Activated naive CD8-positive, alpha-beta T cell treated with anti-CD3 and anti-CD28 coated beads, Interleukin-2, amount 50 U/mL, for 16 hours (primary cell): ENCODE results near the gene TOE1.
A peak's percentile ranks its signal among the peaks of the same experiment; 100 is the strongest.

Source experiments
- DNase-seq: peaks from one replicate; pipeline ENCODE4 v3.0.0-alpha.2; 2020; ENCODE audit warnings: low read depth, low spot score

The TOE1 gene

DNA sequence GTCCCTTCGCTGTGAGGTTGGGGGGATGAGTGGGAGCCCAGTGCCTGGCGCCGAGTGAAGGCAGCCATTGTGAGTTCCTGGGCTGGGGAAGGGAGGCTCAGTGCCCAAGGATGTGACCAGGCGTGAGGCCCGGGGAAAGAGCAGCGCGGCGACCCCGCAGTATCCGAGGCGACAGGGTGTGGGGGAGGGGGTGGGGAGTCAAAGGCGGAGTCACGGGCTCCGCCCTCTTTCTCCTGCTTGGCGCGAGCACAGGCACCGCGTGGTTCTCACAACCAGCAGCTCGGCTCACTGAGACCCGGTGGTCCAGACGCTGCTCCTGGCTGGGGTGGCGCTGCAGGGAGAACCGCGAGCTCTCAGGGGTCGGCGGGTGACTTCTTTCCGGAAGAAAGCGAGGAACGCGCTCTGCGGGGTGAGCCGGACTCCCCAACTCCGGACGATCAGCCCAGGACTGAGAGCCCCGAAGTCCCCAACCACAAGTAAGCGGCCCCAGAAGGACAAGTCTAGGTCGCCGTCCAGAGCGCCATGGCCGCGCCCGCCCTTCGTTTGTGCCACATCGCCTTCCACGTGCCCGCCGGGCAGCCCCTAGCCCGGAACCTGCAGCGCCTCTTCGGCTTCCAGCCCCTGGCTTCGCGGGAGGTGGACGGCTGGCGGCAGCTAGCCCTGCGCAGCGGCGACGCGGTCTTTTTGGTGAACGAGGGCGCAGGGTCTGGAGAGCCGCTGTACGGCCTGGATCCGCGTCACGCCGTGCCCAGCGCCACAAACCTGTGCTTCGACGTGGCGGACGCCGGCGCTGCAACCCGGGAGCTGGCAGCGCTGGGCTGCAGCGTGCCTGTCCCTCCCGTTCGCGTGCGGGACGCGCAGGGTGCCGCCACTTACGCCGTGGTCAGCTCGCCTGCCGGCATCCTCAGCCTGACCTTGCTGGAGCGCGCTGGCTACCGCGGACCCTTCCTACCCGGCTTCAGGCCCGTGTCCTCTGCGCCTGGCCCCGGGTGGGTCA lies 13.0 kb upstream of the TOE1 start, which contains the start of gene HPDL:
Gene HPDL, plus strand, starts transcription at position 269 of the 997 bp plus-strand sequence. Its CDS starts 254 bp downstream, at position 523.
- DNase-seq: peak; percentile 59

DNA sequence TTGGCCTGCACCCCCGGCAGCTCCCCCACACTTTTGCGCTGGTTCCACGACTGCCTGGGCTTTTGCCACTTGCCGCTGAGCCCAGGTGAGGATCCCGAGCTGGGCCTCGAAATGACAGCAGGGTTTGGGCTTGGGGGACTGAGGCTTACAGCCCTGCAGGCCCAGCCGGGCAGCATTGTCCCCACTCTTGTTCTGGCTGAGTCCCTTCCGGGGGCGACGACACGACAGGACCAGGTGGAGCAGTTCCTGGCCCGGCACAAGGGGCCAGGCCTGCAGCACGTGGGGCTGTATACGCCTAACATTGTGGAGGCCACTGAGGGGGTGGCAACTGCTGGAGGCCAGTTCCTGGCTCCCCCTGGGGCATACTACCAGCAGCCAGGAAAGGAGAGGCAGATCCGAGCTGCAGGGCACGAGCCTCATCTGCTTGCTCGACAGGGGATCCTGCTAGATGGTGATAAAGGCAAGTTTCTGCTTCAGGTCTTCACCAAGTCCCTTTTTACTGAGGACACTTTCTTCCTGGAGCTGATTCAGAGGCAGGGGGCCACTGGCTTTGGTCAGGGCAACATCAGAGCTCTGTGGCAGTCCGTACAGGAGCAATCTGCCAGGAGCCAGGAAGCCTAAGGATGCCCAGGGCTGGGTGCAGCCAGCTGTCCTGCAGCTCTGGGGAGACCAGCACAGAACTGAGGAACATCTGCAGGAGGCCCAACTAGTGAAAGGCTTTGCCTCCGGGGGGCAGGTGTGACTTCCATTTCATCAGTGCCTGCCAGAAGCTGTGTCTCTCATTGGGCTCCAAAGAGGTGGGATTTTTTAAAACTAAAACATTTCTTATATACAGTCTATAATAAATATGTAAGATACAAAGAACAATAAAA lies 12.1 kb upstream of the TOE1 start:
- no peak for DNase-seq

DNA sequence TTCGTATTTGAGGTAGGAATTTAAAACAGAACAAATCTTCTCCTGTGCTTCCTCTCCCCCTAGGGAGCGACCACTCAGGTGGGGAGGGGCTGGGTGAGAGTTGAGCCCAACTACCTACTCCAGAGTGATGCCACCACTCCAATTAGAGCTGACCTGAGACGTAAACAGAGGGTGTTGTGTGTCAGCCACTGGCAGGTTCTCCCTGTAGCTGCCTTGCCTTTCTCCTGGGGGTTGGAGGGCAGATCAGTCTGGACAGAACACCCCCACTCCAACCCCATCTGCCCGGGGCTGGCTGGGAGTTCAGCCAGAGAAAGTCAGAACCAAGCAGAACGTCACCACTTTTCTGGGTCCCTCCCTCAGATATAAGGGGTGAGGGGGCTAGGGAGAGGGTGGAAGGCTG lies 11.3 kb upstream of the TOE1 start:
- no peak for DNase-seq

DNA sequence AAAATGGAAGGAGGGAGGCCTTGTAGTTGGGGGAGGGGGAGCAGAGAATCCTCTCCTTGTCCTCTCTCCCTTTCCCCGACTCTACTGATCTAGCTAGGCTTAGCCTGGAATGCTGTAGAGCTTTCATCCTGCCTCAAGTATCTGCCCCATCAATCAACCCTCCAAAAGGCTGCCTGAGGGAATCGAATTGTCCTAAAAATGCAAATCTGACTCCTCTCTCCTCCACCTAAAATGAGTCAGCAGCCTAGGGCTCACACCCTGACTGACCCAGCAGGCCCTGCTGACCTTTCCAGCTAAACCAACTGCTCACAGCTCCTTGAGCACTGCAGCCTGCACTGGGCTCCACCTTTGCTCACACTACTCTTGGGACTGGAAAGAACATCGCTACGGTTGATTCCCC lies 10.5 kb upstream of the TOE1 start:
- no peak for DNase-seq

DNA sequence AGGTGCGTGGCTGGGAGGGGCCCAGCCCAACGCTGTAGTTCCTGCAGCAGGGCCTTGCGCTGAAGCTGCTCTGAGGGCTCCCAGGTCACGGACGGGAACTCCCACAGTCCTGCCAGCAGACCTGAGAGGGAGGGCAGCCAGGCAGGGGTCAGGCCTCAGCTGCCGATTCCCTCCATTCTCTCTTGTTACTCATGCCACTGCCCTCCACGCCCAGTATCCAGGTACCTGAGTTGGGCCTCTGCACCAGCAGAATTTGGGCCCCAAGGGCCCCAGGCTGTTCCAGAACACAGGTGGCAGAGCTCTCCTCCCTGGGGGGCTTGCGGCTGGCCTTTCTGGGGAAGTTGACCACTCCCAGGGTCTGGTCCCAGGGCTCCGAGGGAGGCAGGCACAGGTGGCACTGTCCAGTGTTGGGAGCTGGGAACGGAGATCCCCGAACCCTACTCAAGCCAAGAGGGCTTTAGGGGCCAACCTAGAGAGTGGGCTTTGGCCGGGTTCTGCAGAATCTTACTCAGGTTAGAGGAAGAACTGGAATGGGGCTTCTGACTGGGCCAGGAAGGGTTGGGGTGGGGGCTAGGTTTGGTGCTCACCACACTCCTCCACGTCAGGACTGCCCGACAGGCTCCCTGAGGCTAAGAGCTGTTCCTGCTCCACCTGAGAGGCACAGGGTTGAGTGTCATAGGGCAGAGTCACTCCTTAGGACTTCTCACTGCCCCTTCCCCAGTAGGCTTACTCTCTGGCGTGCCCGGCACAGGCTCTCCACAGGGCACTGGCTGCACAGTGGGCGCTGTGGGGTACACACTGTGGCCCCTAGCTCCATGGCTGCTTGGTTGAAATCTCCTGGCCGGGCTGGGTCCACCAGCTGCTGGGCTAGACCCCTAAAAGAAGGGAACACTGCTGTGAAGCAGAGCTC lies 8.3 kb upstream of the TOE1 start:
- DNase-seq: no peak

DNA sequence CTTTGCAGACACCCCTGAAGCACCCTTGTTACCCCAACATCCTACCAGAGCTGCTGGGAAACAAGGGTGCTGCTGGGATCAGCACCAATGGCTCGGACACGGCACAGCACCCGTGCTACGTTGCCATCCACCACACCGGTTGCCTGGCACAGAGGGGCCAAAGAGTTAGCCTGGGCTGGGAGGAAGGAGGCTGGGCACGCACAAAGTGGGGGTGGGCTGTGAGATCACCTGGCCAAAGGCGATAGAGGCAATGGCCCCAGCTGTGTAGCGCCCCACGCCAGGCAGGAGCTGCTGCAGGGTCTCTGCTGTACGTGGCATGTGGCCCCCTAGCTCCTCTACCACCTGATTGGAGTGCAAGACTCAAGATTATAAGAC lies 7.6 kb upstream of the TOE1 start:
- DNase-seq: no peak

DNA sequence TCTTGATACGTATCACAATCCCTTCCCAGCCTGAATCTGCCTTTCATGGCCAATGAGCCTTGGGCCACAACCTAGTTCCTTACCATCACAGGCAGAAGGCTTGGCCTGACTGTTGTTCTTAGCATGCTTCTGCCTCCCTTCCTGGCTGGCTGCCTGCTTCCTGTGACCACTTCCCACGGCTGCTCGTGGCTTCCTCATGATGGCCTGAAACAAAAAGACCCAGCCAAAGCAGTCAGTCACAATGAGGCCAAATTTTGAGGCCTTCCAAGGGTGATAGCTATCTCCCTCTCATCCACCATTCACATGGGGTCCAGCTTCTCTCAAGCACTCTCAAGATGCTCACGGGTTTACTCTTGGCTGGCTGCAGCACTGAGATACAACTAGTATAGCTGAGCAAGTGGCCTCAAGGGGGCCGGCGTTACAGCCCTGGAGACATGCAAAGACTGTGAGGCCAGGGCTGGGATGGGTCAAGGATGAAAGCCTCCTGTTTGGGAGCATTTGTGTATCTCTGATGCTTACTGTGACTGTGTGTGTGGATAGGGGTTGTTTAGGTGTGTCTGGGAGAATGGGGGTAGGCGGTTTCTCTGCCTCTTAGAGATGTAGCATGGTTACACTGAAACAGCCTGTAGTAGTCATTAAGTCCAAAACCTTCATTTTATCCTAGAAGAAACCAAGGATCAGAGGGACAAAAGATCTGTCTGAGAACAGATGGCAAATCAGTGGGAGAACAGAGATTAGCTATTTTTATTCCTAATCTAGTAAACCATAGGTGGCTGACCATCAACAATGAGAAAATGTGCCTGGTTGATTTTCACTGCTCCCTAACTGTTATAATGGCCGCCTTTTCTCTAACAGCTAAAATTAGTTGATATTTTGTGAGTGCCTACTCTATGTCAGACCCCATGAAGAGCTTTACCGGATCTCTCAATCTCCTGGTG lies 5.4 kb upstream of the TOE1 start:
- DNase-seq: no peak

DNA sequence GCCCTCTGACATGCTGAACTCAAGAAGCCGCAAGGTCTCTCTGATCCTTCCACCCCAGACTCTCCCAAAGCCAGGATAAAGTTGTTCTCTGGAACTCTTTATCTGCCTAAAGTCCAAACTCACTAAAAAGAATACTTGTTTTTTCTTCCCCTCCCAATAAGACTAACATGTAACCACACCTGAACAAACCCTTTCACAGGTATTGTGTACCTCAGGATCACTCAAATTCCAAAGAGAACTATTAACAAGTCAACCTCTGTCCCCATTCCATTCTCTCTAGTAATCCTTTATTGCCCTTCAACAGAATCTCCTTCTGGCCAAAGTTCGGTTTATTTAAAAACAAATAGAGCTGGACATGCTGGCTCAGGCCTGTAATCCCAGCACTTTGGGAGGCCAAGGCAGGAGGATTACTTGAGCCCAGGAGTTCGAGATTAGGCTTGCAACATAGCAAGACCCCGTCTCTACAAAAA lies 4.1 kb upstream of the TOE1 start:
- no peak for DNase-seq

DNA sequence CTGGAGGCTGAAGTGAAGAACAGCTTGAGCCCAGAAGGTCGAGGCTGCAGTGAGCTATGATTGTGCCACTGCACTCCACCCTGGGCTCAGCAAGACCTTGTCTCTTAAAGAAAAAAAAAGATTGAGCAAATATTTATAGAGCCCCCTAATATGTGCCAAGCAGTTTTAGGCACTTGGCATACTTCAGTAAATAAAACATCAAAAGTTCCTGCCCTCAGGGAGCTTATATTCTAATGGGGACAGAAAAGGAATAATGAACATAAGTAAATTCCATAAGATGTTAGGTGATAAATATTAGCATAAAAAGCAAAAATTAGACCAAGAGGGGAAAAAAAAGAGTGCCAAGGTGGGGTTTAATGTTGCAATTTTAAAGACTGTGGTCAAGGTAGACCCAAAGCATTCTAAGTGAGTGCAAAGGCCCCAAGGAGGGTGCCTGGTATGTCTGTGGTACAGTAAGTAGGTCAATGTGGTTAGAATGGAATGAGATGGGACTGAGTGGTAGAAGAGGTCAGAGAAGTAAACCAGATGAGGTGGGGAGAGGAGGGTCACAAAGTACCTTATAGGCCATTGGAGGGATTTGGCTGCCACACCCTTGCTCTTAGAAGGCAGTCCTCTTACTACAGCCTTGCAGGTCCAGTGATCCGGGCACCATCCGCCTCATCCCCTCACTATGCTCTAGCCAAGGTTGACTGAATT lies 2.2 kb upstream of the TOE1 start:
- no peak for DNase-seq

DNA sequence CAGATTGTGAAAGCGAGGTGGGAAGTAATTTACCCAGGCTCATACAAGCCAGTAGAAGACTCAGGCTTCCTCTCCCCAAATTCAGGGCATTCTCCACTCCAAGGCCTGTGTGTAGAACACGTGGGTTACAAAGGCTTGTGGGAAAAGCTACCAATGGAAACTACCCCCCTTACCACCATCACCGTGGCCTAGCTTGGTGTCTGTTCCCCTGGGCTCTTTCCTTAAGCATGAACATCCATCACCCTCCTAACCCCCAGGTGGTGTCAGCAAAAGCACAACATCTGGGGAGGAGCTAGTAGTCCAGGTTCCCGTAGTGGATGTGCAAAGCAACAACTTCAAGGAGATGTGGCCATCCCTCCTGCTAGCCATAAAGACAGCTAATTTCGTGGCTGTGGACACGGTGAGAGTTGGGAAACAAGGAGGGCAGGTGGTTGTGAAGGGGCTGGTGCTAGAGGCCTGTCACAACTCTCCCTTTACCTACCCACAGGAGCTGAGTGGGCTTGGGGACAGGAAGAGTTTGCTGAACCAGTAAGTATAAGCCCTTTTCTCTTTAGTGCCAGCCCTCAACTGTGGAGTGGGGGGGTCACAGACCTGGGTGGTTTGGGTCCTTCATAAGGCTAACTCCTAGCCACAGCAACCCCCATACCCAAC lies 971 bp downstream of the TOE1 start:
- DNase-seq: no peak

DNA sequence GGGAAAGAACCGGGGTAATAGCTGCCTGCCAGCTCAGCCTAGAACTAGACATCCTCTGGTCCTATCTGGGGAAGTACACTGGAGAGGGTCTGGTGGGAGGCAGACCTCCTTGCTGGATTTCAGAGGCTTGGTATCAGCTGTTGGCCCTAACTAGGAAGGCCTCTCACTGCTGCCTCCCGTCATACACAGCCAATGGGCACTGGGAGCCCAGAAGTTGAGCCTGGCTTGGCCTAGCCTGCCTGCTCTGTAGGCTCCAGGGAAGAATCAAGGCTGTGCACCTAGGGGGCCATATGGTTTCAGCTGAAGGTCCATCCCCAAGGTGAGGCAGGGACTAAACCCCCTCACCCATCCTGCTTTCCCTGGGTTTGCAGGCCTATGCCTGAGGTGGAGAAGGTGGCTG lies 4.5 kb downstream of the TOE1 start:
- DNase-seq: no peak

DNA sequence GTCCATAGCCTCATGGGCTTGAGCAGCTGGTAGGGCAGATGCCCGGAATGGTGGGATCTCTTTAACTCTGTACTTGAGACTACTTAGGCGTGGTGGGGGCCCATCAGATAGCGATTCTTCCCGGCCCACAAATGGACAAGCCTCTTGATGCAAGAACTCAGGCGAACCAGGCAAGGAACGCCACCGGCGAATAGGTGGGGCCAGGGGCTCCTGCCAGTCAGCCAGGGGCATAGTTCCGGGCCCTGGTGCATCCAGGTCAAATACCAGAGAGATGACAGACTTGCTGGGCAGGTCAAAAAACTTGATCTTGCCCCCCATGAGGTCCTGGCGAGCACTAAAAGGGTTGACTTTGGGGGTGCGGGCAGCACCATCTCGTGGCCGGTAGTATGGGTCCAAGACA lies 5.0 kb downstream of the TOE1 start:
- no peak for DNase-seq

DNA sequence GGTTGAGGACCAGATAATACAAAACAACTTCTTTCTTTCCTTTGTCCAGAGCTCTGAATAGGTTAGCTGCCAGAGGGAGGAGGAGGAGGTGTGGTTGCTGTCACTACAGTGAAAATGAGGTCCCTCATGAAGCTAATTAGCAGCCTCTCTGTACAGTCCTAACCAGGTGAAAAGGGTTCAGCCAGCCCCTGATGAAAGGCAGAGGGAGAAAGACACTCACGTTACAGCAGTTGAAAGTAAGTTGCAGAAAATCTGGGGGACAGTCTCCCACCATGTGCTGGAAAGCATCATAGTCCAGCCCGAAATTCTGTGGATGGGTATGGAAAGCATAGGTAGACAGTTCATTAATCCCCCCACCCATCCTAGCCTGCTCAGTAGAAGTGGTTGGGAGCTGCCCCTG lies 6.5 kb downstream of the TOE1 start:
- no peak for DNase-seq

DNA sequence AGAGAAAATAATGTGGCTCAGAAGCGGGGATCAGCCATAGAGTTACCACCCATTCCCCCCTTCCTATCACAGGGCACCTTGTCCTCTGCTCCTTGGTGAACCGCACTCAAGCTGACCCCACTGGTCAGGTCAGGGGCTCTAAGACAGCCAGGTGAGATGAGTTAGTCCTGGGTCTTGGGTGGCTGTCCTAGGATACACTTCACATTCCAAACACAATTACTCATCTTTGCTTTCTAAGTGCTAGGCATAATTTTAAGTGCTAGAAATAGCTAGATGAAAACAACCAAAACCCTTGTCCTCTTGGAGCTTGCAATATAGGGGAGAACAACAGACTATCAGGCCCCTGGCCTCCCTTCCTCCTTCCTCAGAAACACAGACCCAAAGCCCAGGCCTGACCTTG lies 8.1 kb downstream of the TOE1 start:
- no peak for DNase-seq

DNA sequence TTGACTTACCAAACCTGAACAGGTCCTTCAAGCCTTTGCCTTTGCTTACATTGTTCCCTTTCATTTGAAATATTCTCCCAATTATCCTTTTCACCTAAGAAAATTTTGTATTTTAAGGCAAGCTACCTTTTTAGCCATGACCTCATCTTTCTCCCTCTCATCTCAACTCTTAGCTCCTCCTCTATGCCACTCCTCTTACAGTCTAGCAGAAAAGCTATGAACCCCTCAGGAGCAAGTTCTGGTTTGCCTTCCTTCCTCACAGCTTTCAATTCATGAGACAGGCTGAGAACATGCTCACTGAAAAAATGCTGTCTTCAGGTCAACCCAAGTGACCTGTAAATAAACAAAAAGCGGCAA lies 8.6 kb downstream of the TOE1 start:
- no peak for DNase-seq

DNA sequence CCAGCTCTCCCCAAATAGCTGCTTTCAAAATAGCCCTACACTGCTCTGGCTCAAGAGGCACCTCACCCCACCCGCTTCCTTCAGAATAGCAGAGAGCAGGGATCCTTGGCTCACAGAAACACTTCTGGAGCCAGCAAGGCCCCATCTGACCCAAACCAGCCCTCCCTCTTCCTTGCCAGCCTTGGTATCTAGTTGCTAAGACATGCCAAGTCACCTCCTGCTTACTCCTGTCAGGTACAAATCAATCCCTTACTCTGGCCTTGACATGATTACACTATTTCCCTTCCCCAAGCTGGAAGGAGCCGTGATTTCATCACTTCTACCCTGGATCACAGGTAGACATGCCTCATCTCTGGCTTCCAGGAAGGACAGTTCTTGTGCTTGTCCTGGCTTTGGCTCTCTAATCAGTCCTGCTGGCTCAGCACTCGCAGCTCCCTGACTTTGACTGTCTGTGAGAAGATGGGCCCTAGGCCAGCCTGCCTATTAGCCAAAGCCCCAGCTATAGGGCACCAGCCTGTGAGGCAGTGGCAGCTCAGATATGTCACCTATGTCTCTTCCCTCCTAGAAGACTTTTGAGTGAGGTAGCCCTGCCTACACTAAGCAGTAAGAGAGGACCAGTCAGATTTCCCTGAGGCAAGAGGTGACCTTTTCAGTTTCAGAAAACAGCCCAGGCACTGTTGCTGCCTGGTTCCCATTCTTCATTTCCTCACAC lies 9.2 kb downstream of the TOE1 start:
- no peak for DNase-seq

DNA sequence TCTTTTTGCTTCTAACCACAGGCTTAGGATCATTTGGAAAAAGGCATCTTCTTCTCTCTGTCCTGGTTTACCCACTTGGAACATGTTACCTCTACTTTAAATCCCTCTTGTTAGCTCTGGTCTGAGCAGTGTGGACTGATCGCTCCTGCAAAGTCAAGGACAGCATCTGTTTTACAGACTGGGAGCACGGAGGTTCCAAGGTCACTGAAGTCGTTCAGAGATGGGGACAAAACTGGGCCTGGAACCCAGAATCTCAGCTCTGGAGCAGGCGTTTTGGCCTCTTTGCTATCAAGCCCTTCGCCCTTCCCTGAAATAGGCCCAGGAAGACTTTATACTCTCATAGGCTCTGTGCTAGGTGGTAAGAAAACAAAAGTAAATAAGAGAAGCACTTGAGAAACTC lies 11.5 kb downstream of the TOE1 start:
- no peak for DNase-seq

DNA sequence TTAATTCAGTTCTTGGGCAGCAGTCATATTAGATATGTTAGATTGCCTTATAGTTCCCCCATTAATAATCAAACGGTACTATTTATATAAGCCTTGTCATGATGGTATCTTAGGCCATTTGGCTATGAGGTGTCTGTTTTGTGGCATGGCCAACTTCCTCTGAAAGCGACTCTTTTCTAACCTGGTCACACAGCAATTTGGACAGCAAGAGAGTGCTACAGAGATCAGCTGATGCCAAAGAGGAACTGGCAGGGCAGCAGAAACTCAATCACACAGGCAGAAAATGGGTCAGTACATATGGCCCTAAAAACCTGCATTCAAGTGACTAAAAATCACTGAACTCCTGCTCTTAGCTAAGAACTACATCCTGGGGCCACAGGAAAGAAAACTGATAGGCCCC lies 13.7 kb downstream of the TOE1 start:
- no peak for DNase-seq

DNA sequence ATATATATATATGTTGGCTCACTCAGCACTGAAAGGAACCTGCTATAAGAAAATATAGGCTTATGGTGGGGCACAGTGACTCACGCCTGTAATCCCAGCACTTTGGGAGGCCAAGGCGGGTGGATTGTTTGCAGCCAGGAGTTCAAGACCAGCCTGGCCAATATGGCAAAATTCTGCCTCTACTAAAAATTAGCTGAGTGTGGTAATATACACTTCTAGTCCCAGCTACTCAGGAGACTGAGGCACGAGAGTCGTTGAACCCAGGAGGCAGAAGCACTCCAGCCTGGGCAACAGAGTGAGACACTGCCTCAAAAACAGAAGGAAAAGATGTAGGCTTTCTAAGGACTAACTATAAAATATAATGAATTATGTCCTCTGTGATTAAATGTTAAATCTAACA lies 14.9 kb downstream of the TOE1 start:
- no peak for DNase-seq
